GM21619 (cell line): Measurements from ENCODE around the gene CST4.
"Not testable (repeated sequence)": the region's sequence is repeated elsewhere in the genome, so short reads cannot be mapped to it uniquely, and the experiment has no call there.

ENCODE experiments used
- ATAC-seq: cut with Tn5 transposase; IDR thresholded peaks from one replicate; pipeline ENCODE4 v1.9.1; 2021; ENCODE audit not compliant: unreplicated experiment

The CST4 gene

GRCh38 chr20:23662276-23662870 is 26.5 kb downstream of the CST4 start:
- ATAC-seq: no peak

GRCh38 chr20:23661002-23661429 is 27.8 kb downstream of the CST4 start:
- ATAC-seq: no peak

- no peak for ATAC-seq
Observed at GRCh38 chr20:23659989-23660837, 28.6 kb downstream of the CST4 start.

- ATAC-seq: not testable (repeated sequence)
Observed at GRCh38 chr20:23659610-23659988, 29.2 kb downstream of the CST4 start.

- ATAC-seq: no peak
Observed at GRCh38 chr20:23658989-23659609, 29.7 kb downstream of the CST4 start.

- no peak for ATAC-seq
Observed at GRCh38 chr20:23658336-23658735, 30.5 kb downstream of the CST4 start.

- no peak for ATAC-seq
Observed at GRCh38 chr20:23657202-23657601, 31.6 kb downstream of the CST4 start.

- ATAC-seq: no peak
Observed at GRCh38 chr20:23656372-23656771, 32.5 kb downstream of the CST4 start.

GRCh38 chr20:23655491-23656211 is 33.2 kb downstream of the CST4 start:
- no peak for ATAC-seq

- no peak for ATAC-seq
Observed at GRCh38 chr20:23654717-23655116, 34.1 kb downstream of the CST4 start.

- no peak for ATAC-seq
Observed at GRCh38 chr20:23654000-23654399, 34.8 kb downstream of the CST4 start.

- ATAC-seq: no peak
Observed at GRCh38 chr20:23653400-23653938, 35.4 kb downstream of the CST4 start.

GRCh38 chr20:23652926-23653325 is 35.9 kb downstream of the CST4 start:
- no peak for ATAC-seq

GRCh38 chr20:23652371-23652770 is 36.5 kb downstream of the CST4 start:
- ATAC-seq: no peak

GRCh38 chr20:23651117-23651516 is 37.7 kb downstream of the CST4 start:
- no peak for ATAC-seq

GRCh38 chr20:23649830-23650417 is 38.9 kb downstream of the CST4 start:
- ATAC-seq: no peak

GRCh38 chr20:23649242-23649641 is 39.6 kb downstream of the CST4 start:
- ATAC-seq: no peak

- no peak for ATAC-seq
Observed at GRCh38 chr20:23647346-23647745, 41.5 kb downstream of the CST4 start.

- no peak for ATAC-seq
Observed at GRCh38 chr20:23646106-23646873, 42.5 kb downstream of the CST4 start.

- no peak for ATAC-seq
Observed at GRCh38 chr20:23645575-23645974, 43.3 kb downstream of the CST4 start.
